GM19328 (cell line): ENCODE data around the gene HCLS1.

ENCODE experiments used
- ATAC-seq: cut with Tn5 transposase; IDR thresholded peaks from one replicate; pipeline ENCODE4 v1.9.1; 2021; ENCODE audit warnings: mild to moderate bottlenecking, moderate library complexity; ENCODE audit not compliant: unreplicated experiment

The HCLS1 gene

DNA sequence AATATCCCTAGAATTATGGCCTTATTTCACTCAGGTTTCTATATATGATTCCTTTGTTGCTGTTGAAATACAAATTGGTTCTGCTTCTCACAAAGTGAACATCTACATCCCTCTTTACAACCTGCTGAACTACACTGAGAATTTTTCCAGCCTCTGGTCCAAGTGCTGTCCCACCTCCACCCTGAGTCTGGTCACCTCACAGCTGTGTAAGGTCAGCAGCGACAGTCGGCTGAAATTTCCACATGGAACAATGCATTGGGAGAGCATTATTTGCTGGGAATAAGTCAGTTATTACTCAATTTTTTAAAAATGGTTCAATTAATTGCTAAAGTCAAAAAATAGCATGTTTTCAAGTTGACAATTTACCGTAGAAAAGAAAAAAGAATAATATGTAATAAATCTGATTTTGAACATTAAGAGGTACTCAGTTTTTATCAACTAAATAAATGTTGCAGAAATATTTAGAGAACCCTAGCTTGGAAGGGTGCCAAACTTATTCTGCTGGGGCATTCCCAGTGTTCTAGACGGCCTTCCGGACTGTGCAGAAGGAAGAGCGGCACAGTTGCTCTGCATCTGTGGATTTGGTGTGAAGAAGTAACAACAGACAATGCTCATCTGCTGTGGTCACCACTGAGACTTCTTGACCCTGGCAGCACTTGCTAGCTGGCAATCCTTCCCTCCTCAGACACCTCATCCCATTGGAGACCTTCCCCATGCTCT is 1.8 kb downstream of the HCLS1 start:
- ATAC-seq: no peak

DNA sequence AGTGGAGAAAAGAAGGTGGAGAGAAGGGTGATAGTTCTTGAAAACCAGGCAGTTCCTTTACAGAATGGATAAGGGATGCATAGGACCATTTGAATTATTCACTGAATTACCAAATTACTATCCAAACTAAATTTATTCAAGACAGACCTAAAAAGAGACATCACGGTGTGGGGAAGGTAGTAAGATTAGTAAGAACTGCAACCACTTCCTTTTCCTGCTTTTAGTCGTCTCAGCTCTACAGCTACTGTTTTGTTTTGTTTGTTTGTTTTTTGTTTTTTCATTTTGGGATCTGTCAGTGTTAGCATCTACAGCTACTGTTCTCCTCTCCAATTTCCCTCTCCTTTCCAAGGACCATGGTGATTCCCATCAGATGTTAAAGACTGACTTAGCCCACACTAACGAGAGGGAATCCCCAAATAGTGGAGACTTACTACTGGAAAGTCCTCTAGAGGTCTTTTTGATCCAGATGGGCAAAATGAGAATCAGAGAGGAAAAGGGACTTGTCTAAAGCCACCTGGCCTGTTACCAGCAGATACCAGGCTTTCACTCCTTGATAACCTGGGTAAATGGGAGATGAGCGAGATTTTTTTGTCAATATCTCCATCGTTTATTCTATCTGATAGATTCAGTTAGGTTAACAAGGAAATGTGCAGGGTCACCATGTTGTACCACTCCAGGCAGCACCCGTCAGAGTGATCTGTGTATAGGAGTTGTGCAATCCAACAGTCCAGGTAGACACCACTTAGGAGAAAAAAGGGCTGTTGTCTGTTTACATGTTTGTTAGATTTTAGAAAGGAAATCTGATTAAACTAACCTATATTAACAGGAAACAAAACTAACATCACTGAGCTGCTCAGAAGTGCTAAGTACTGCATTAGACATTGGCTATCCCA is 6.0 kb downstream of the HCLS1 start:
- peak; percentile 62 for ATAC-seq

DNA sequence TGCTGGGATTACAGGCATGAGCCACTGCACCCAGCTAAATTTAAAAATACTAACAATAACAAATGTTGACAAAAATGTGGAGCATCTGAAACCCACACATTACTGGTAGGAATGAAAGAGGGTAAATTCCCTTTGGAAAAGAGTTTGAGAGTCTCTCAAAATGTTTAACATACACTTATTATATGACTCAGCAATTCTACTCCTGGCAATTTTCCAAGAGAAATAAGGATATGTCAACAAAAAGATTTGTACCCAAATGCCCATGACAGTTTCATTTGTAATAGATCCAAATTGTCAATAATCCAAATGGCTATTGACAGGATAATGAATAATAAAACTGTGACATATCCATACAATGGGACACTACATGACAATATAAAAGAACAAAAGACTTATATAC is 9.0 kb downstream of the HCLS1 start:
- no peak for ATAC-seq

DNA sequence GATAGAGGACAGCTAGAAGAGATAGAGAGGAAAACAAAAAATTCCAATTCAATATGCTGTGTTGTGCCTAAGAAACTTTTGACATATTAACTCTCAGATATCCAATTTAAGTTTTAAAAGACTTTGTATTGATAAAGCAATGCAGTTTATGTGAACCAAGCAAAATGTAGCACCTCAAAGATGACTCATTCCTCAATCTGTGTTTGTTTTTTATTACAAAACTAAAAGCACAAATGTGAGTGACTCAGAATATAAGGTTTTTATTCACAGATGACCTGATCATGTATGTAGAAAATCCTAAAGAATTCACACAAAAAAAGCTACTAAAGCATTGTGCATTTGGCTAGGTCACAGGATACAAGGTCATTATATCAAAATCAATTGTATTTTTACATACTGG is 11.1 kb downstream of the HCLS1 start:
- no peak for ATAC-seq

DNA sequence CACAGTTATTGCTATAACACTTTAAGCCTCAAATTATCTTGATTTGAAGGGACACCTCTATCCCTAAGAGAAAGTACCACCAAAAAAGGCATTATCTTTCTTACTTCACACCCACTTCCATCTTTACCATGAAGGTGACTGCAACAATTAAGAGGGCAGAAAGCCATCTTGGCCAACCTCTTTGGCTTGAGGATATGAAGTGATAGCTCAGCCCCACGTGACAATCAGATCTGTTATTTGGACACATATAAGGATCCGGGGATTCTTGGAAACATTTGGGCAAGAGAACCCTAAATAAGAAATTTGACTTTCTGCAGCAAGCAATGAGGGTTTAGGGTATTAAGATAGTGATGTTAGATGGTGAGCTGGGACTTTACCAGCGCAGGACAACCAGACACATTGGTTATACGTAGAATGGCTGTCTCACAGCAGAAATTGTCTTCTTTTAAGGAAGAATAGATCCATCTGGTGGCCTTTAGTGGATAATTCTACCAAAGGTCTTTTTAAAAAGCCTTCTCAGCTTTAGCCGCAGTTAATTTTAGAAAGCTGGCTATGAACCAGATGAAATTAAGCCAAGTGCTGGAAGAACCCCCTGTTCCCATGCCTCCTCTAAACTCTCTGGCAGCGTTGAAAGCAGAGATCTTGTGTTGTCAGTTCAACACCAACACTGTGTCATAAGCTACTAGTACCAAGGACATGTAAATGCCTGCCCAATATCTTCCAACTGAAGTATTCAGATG is 12.3 kb downstream of the HCLS1 start:
- ATAC-seq: no peak

DNA sequence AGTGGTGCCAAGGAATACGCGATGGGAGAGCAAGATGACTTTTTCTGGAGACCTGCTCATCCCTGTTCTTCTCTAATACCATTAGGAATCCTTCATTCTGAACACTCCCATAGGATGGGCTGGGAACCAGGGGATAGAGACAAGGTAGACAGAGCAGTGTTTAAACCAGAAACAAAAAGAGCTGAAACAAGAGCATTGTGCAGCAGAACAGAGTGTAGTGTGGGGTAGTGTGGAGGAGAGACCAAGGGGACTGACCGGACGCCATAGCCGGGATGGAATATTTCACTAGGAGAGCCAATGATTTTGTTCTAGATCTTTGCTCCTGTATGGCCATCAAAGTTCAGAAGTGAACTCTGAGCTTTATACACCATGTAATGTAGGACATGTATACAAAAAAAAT is 15.6 kb downstream of the HCLS1 start:
- ATAC-seq: no peak

DNA sequence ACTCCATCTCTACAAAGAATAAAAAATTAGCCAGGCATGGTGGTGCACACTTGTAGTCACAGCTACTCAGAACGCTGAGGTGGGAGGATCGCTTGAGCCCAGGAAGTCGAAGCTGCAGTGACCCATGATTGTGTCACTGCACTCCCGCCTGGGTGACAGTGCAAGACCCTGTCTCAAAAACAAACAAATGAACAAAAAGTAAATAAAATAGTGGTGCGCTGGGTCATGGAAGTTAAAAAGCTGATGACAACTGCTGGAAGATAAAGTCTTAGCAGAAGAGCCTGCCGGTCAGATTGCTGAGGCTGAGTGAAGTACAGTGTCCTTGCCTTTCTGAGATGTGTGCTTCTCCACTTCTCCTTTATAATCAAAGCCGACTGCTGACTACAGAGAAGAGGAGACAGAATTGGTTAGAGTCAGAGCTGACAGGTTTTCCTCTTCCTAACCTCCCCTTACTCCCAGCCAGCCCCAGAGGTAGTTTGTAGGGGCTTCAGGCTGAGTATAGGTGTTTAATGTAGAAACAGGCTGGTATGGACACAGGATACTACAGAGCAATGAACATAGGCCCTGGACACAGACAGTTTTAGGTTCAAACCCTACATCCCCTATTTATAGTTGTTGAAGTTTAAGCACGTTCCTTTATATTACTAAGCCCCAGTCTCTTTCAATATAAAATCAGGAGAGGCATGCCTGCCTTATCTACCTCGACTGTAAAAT is 17.9 kb downstream of the HCLS1 start:
- ATAC-seq: no peak

DNA sequence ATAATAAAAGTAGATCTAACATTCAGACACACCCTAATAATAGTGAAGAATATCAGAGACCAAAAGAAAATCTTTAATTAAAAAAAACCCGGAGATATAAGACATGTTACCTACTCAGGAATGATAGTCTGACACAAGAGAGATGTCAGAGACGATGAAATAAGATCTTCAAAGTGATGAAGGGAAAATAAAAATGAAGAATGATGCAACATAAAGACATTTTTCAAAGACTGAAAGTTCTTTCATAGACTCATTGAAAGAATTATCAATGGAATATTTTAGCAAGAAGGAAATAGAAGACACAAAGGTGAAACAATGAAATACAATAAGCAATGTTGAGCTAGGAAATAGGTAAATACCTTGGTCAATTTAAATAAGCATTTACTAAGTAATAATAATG is 19.6 kb downstream of the HCLS1 start:
- no peak for ATAC-seq

DNA sequence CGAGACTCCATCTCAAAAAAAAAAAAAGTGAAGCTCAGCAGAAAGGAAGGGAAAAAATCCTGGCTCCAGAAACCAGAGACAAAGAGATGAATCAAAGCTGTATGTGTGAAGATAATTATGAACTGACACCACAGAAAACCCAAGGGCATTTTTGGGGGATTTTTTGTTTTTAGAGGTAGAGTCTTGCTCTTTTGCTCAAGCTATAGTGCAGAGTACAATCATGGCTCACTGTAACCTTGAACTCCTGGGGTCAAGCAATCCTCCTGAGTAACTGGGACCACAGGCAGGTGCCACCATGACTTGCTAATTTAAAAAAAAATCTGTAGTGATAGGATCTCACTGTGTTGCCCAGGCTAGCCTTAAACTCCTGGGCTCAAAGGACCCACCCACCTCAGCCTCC is 22.8 kb downstream of the HCLS1 start:
- ATAC-seq: no peak

DNA sequence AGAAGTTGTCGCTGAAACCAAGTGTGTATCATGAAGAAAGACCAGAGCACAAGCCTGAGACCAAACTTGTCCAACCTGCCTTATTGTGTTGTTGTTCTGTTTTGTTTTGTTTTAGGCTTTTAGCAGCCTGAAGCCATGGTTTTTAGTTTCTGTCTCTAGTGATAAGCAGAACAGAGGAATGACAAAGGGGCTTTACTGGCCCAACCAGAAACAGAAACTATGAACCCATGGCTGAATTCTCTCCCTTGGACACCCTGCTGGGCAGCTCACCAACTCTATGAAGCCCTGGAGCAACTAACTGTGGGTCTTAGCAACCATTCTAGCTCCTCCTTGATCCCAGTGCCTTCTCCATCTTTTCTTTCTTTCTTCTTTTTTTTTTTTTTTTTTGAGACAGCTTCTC is 30.3 kb downstream of the HCLS1 start:
- ATAC-seq: no peak

DNA sequence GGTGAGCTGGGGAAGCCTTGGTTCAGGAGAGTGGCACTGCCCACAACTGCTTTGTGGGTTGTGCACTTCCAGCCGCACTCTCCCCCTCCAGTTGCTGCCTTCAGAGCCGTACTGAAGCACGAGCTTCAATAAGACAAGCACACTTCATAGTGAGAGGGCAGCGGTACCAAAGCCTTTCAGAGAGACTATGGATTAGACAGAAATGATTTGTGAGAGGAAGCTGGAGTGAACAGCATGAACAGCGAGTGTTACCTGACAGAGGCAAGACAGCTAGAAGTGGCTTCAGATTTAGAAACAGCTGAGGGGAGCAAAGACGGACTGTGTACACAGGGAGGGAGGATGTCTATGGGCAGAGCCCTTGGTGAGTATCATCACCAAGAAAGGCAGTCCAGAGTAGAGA is 31.1 kb downstream of the HCLS1 start:
- ATAC-seq: no peak

DNA sequence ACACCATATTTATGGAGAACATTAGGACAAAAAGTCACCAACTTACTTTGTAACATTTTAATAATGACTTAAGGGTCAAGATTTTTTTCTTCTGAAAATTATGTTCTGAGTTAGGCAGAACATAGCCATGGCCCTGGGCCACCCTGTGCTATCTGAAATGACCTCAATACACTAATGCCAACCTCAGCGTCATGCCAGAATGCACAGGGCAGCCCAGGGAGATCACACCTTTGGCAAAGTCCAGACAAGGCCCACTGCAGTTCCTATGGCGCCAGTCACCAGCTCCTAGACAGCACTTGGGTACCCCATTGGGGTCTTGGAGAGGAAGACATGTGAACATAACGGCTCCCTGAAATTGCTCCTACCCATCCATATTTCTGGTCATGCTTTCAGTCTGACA is 33.1 kb downstream of the HCLS1 start:
- ATAC-seq: no peak

DNA sequence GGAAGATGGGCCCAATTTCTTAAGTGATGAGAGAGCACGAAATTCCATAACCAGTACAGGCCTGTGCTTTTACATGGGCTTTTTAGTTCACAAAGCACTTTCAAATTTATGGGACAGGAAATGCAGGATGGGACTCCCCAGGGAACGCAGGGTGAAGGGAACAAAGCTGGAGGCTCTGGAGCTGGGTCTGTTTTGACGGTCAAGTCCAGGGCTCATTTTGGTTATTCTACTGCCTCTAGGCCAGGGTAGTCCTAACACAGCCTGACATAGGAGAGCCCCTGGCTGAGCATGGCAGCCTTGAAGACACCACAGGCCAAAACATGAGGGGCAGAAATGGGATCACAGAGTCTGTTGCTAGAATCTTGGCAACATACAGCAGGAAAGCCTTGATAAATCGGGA is 33.5 kb downstream of the HCLS1 start:
- ATAC-seq: no peak

DNA sequence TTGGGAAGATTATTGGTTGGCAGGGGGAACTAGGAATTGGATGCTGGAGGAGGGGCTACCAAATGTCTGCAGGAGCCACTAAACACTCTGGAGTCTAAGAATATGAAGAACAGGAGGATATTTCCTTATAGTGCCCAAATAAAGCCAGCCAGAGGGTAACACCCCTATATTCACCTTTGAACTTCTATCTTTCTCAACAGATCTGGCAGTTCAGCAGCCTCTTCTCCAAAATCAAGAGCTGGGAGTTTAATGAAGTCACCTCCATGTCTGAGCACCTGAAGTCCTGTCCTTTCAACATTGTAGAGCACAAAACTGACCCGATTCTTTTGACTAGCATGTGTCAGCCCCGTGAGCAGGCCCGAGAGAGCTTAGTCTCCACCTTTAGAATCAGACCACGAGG is 34.2 kb downstream of the HCLS1 start:
- ATAC-seq: no peak

DNA sequence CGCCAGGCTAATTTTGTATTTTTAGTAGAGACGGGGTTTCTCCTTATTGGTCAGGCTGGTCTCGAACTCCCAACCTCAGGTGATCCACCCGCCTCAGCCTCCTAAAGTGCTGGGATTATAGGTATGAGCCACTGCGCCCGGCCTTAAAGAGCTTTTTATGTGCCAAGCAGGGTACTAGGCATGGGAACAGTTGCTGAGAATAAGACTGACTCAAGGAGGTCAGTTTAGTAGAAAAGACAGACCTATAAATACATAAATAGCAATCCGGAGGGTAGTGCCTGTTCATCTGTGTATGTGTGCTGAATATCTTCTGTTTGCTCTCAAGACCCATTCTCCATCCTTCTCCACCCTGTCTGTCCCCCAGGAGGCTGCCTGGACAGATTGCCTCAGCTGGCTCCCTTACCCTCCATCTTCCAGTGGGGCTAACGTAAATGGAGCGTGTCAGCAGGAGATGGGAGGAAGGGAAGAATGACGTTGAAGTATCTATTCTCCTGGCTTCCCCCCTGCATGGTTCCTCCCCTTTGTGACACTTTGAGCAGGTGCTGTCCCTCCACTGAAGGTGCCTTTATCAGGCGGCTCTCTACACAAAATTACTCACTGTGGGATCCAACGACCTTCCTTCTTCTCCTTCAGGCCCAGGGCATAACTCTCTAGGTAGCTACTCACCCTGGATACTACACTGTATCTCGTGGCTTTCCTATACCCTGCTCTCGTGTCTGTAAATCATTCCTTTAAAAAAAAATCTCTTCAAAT is 36.4 kb downstream of the HCLS1 start:
- no peak for ATAC-seq

DNA sequence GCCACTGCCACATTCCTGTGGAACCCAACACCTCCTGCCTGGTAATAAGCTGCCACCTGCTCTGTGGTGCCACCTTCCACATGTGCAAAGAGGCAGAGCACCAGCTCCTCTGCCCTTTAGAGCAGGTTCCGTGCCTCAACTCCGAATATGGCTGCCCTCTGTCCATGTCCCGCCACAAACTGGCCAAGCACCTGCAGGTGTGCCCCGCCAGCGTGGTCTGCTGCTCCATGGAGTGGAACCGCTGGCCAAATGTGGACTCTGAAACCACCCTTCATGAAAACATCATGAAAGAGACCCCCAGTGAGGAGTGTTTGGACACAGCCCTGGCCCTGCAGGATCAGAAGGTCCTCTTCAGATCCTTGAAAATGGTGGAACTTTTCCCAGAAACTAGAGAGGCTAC is 39.2 kb downstream of the HCLS1 start:
- no peak for ATAC-seq

DNA sequence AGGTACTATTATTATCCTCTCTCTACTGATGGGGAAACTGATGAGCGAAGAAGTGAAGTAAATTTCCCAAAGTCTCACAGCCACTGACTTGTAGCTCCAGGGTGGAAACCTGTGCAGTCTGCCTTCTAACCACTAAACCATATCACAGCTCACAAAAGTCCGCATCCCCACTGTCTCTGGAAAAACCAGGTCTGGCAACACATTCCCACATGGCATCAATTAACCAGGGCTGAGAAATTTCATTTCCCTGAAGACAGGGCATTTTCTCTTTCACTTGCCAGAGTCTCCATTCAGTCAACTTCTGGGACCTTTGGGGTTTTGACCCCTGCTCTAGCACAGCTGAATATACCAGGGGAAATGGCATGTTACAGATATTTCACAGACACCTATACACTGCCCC is 41.0 kb downstream of the HCLS1 start:
- no peak for ATAC-seq

DNA sequence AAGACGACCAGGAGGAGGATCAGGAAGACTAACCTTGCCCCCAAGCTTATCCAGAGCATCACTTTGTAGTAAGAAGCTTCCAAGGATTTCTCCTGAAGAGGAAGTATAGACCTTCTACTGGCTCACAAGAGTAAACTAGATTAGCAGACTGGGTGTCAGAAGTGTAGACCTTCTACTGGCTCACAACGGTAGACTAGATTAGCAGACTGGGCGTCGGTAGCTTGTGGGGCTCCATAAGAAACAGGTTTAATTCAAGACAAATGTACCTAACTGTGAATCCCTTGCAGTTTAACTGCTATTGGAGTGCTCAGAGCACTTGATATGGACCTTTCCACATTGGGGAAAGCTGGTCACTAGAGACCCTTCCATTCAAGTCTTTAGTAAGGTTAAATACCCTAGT is 54.6 kb downstream of the HCLS1 start:
- ATAC-seq: no peak

DNA sequence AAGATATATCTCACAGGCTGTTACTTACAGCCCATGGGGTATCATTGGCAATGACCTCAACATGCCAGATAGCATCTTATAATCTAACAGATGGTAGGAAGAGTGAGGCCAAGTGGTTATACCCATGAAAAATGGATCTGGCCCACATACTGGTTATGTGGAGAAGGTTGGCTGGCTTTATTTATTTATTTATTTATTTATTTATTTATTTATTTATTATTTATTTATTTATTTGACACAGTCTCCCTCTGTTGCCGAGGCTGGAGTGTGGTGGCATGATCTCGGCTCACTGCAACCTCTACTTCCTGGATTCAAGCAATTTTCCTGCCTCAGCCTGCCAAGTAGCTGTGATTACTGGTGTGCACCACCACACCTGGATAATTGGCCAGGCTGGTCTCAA is 55.9 kb downstream of the HCLS1 start:
- ATAC-seq: no peak

DNA sequence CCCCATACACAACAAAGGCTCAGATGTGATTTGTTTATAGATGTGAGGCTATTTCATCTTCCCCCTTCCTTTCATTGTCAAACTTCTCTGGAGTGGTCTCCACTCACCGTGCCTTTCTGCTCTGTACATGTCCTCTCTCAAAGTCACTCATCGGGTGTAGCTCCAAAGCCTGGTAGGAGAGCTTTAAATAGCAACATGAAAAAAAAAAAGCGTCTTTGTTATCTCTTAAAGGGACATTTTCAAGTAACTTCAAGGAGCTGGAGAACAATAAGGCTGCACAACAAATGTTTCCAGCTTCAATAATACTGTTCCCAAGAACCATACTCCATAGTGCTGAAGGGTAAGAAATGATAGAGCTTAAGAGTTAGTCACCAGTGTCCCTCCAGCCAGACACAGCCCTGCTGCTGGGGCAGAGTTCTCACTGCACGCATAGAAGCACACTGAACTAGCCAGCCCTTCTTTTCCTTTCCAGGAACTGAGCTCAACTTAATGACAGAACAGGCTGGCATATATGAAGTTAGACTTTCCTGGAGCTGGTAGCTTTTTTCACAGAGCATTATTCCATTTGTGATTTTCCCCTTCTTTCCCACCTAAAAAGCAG is 59.4 kb downstream of the HCLS1 start:
- ATAC-seq: no peak
